ENCODE measurements around the gene IL1RAPL1. TPM values are rescaled to one million over a fixed set of nuclear protein-coding genes. Genes with fewer than 3 reads are reported as not detected.

IL1RAPL1 gene
- total RNA-seq, 4 donors from 2014 or later: 0.13 TPM; not detected in 3

- no peak for DNase-seq (ENCODE audit: low spot score in 2 of 2)
- Histone ChIP-seq H3K27me3 (no peaks in the 10 kb centered on the region), H3K4me3 (no peak overlapping the region), H3K9me3 (no peaks in the 10 kb centered on the region), H3K36me3 (no peaks in the 10 kb centered on the region), H3K27ac (no peak overlapping the region), H3K4me1 (no peaks in the 10 kb centered on the region)
- TF ChIP-seq POLR2AphosphoS5 (IDR thresholded peaks at IDR 0.05) (no peak), POLR2A (IDR thresholded peaks at IDR 0.05) (no peak), EP300 (IDR thresholded peaks at IDR 0.05) (no peak), CTCF (IDR thresholded peaks at IDR 0.05) (no peak)
- 62% methylated on average over 3 of the region's 3 CpGs for WGBS
These were observed 953.8 kb downstream of the IL1RAPL1 start for GRCh38 chrX:29541038-29541437.

DNA sequence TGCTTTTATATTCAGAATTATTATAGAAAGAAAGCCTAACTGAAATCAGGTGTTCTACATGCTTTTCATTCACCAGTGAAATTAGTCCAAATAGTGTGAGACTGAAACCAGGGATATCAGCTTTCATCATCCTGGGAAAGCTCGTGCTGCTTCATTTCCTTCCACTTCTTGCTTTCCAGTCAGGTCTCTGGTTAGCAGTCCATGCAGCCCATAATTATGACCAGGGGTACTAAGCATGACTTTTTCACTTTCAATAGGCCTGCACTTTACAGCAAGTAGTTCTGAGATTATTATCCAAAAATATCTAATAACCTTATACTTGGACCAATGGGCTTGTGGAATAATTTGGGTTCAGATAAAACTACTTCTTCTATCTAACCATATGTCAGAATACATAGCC, 954.9 kb downstream of the IL1RAPL1 start:
- H3K4me3 ChIP-seq: no peak overlapping the region
- no peak for DNase-seq (ENCODE audit: low spot score in 2 of 2)
- no peak for TF ChIP-seq POLR2AphosphoS5 (IDR thresholded peaks at IDR 0.05)
- TF ChIP-seq EP300 (IDR thresholded peaks at IDR 0.05): no peak
- TF ChIP-seq CTCF (IDR thresholded peaks at IDR 0.05): no peak
- TF ChIP-seq POLR2A (IDR thresholded peaks at IDR 0.05): no peak
- no peaks in the 10 kb centered on the region for H3K36me3 ChIP-seq
- no peaks in the 10 kb centered on the region for H3K4me1 ChIP-seq
- H3K27ac ChIP-seq: no peak overlapping the region
- H3K27me3 ChIP-seq: no peaks in the 10 kb centered on the region
- 47% methylated on average over 1 of the region's 1 CpG for WGBS
- H3K9me3 ChIP-seq: no peaks in the 10 kb centered on the region

- no peaks in the 10 kb centered on the region for H3K9me3 ChIP-seq
- H3K27me3 ChIP-seq: no peaks in the 10 kb centered on the region
- no peak for DNase-seq (ENCODE audit: low spot score in 2 of 2)
- H3K27ac ChIP-seq: no peak overlapping the region
- no peaks in the 10 kb centered on the region for H3K36me3 ChIP-seq
- 61% methylated on average over 2 of the region's 2 CpGs for WGBS
- H3K4me3 ChIP-seq: no peak overlapping the region
- no peak for TF ChIP-seq POLR2AphosphoS5 (IDR thresholded peaks at IDR 0.05)
- no peak for TF ChIP-seq EP300 (IDR thresholded peaks at IDR 0.05)
- no peak for TF ChIP-seq CTCF (IDR thresholded peaks at IDR 0.05)
- TF ChIP-seq POLR2A (IDR thresholded peaks at IDR 0.05): no peak
- no peaks in the 10 kb centered on the region for H3K4me1 ChIP-seq
These were observed 958.6 kb downstream of the IL1RAPL1 start for GRCh38 chrX:29545878-29546277.

DNA sequence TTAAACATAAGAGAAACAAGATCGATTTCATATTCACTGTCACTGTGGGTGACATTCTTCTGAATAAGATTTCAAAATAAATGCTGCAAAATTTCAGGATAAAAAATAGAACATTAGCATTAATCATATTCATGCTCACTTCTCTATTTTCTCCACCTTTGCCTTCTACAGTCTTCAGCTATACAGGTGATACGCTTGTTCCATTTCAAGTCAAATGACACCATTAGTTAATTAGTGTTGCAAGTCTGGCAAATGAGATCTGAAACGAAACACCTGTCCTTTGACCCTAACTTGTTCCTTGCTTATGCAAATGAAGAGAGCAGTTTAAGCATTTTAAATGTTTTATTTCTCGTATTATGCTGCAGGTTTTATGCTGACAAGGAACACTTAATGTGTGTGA, 960.6 kb downstream of the IL1RAPL1 start:
- Histone ChIP-seq H3K27ac (no peak overlapping the region), H3K9me3 (no peaks in the 10 kb centered on the region), H3K4me1 (no peaks in the 10 kb centered on the region), H3K36me3 (no peaks in the 10 kb centered on the region), H3K27me3 (no peaks in the 10 kb centered on the region), H3K4me3 (no peak overlapping the region)
- DNase-seq (ENCODE audit: low spot score in 2 of 2): no peak
- WGBS: 68% methylated on average over 4 of the region's 4 CpGs
- no peak for TF ChIP-seq EP300 (IDR thresholded peaks at IDR 0.05)
- no peak for TF ChIP-seq POLR2A (IDR thresholded peaks at IDR 0.05)
- TF ChIP-seq POLR2AphosphoS5 (IDR thresholded peaks at IDR 0.05): no peak
- no peak for TF ChIP-seq CTCF (IDR thresholded peaks at IDR 0.05)

GRCh38 chrX:29553542-29553941, 966.3 kb downstream of the IL1RAPL1 start:
- Histone ChIP-seq H3K9me3 (no peaks in the 10 kb centered on the region), H3K4me1 (no peaks in the 10 kb centered on the region), H3K36me3 (no peaks in the 10 kb centered on the region), H3K27me3 (no peaks in the 10 kb centered on the region), H3K27ac (no peak overlapping the region), H3K4me3 (no peak overlapping the region)
- no peak for TF ChIP-seq CTCF (IDR thresholded peaks at IDR 0.05)
- WGBS: 68% methylated on average over 1 of the region's 1 CpG
- DNase-seq (ENCODE audit: low spot score in 2 of 2): no peak

Measured in suprapubic skin (tissue), 4 donors.